KOPT-K1 (cell line): ENCODE data around the gene CCDC33.

Experiments used
- H3K27ac ChIP-seq: fragments of 200-600 bp; sonication (generic); 2 replicates; pipeline ENCODE4 v1.5.1; 2016; ENCODE audit warnings: antibody characterized with exemption, mild to moderate bottlenecking, low read depth, low read length; ENCODE audit not compliant: poor library complexity, severe bottlenecking
- H3K36me3 ChIP-seq: fragments of 200-600 bp; sonication (generic); 2 replicates; pipeline ENCODE4 v1.5.1; 2017; ENCODE audit warnings: antibody characterized with exemption, mild to moderate bottlenecking, low read length, moderate library complexity; ENCODE audit not compliant: insufficient read depth
- H3K9me3 ChIP-seq: fragments of 200-600 bp; sonication (generic); 2 replicates; pipeline ENCODE4 v1.5.1; 2017; ENCODE audit warnings: antibody characterized with exemption, low read length, mild to moderate bottlenecking; ENCODE audit not compliant: insufficient read depth, poor library complexity, severe bottlenecking

CCDC33 gene

DNA sequence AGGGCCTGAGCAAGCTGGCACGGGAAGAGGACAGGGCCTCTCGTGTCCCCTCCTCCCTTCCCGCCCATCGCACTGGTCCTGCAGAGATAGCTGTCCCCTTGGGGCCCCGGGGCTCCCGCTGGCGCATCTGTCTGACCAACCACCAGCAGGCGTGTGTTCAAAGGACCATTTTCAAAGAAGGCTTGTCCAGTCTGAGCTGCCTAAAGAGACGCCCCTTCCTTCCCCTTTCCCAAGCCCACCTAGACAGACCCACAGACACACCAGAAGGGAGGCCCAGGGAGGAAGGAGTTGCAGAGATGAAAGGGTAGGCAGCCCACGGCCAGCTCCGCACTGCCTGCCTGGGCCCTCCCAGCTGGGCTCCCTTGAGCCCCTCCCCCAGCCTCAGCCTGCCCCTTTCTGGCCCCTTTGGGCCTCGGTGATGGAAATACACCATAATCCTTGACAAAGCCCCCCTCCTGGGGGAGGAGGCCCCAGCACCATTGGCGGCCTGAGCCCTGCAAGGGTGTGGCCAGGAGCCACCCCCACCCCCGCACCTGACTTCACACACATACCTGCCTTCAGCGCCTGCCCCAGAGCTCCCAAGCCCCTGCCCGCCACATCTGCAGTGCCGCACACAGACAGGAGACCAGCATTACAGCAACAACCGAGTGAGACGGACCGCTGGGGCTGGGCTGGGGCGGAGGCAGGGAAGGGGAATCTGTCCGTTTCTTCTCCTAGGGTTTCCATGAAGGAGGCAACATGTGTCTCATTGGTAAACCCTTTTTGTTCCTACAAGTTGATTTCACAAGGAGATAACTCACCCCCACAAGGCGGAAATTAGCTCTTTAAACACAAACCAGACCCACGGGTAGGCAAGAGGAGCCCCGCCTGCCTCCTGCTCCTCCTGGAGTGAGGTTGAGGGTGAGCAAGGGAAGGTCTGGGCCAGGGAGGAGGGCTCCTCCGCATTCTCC lies 33.4 kb upstream of the CCDC33 start, which contains the start of gene STRA6:
TSS of gene STRA6 (minus strand) at position 336 of the 950 bp plus-strand sequence. CDS start 520 bp downstream, outside the sequence.
- peak within 1 kb of the TSS; percentile 93 for H3K27ac ChIP-seq
- no peaks in the 10 kb centered on the region; the same call in 1 of the 2 replicates for H3K36me3 ChIP-seq
- no peaks in the 10 kb centered on the region for H3K9me3 ChIP-seq

DNA sequence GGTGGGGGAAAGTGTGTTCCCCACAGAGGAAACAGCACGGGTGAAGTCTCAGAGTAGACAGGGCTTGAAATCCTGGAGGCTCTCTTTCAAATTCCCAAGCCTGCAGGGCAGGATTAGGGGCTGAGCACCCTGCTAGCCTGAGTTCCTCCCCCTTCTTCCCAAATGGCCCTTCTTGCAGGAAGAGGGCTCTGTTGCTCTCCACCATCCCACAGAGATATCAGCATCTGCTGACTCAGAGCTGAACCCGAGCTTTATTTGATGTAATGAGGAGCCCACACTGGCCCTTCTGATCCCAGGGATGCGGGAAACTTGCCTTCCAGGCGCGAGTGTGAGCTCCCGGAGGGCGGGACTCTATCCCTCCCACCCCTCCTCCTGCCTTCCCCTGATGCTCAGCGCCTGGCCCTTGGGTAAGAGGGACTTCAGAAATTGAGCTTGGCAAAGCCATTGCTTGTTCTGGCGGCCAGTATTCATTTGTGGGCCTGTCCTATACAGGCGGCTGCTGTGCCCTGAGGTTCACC lies 32.2 kb upstream of the CCDC33 start:
- no peaks in the 10 kb centered on the region; the same call in 1 of the 2 replicates for H3K36me3 ChIP-seq
- peak overlapping the region; percentile 93 for H3K27ac ChIP-seq
- no peaks in the 10 kb centered on the region for H3K9me3 ChIP-seq

DNA sequence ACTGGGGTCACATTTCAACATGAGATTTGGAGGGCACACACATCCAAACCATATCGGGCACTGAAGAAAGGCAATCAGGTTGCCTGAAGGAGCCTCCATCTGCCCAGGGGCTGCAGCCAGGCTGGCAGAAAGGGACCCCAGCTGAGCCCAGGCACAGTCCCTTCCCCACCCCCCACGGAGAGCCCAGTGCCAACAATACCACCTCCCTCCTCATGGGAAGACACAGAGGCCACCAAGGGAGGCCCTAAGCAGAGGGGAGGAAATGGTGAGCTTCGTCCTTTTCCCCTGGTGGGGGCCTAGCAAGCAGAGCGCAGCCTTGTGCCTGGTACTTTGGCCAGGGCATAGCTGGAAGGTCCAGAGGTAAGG lies 30.6 kb upstream of the CCDC33 start:
- Histone ChIP-seq H3K27ac (peak overlapping the region; percentile 93), H3K36me3 (no peaks in the 10 kb centered on the region), H3K9me3 (no peaks in the 10 kb centered on the region)

DNA sequence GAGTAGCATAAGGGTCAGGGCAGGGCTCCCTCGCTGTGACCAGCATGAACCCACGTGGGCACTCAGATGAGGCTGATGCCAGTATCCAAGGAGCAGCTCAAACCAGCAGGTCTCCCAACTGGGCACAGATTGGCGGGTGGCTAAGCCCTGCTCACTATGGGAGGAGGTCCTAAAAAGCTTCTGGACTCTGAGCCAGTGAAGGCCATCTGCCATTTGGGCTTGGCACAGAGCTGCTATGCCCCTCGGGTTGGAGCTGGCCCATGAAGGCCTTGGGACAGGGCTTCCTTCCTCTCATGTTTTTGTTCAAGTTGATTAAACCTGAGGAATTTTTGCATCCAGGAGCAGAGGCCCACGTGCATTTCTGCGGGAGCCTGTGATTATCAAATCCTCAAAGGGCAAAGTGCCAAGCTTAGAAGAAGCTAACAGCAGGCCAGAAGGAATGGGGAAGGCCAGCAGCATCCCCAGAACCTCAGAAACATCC lies 29.3 kb upstream of the CCDC33 start:
- no peaks in the 10 kb centered on the region for H3K36me3 ChIP-seq
- H3K27ac ChIP-seq: peak overlapping the region; percentile 93
- no peaks in the 10 kb centered on the region for H3K9me3 ChIP-seq

DNA sequence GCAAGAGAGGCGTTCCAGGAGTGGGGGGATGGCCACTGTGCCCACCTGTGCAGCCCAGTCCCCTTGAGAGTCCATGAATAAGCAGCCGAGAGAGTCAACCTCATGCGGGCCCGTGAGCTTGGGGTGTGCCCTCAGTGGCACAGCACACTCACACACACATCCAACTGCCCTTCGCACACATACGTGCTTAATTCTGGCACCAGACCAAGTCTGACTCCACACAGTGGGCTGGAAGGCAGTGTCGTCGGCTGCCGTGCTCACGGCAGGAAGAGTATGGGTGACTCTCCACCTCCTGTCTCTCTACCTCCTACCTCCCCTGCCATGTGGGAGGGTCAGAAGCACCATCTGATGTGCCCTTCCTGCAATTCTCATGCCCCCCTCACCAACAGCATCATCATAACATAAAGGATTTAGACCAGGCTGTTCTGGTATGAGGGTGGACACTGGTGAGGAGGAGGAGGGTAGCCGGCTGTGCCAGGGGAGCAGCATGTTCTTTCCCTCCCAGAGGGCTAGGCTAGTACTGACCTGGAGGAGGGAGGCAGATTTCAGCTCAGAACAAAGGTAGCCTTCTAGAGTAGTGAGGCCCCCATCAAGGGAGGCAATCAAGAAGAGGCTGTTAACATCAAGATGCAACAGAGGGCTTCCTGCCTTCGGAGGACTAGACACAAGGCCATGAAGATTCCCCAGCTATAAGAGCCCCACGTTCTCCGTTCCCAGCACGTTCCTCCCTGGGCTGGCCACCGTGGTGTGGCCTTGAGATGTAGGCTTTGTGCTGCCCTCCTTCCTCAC lies 28.3 kb upstream of the CCDC33 start:
- Histone ChIP-seq H3K9me3 (no peaks in the 10 kb centered on the region), H3K27ac (peak overlapping the region; percentile 93), H3K36me3 (no peaks in the 10 kb centered on the region)

DNA sequence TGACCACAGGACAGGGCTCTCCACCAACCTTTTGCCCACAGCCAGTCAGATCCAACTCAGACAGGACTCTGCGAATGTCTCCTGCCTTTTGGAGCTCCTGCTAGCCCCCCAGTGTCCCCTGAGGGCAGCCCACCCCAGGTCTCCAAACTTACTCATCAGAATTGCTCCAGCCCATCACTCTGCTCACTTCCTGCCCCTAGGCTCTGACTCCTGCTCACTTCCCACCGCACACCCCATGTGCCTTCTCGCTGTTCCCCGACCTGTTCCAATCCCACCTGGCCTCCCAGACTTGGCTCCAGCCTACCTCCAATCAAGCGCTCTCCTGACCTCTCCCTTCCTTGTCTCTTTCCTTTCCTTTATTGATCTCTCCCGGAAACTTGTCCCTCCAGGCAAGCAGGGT lies 27.6 kb upstream of the CCDC33 start:
- no peaks in the 10 kb centered on the region for H3K9me3 ChIP-seq

DNA sequence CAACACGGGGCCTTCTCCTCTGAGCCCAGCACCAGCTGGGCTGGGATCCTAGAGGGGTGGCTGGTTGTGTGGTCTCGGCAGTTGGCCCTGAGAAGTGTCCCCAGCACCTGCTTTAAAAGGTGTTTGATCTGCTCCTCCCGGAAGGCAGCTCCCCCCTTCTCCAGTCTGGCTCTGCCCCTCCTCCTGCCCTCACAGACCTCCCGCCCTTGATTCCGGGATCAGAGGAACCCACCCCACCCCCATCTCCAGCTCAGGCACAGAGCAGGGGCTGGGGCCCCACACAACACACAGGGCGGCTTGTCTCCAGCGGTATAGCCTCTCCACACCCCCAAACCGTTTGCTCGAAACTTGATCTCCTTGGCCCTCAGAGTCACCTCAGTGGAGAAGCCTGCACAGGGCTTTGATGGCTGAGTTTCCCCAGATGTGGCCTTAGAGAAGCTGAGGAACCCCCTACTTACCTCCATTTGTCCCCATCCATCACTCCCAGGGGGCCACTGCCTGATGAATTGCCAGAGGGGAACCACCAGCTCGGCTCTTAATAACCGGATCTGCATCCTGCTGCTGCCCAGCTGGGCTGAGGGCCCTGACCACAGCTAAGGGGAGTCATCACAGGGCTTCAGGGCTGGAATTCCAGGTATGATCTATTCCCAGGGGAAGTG lies 27.1 kb upstream of the CCDC33 start:
- peak overlapping the region; percentile 93 for H3K27ac ChIP-seq
- no peaks in the 10 kb centered on the region for H3K36me3 ChIP-seq
- no peaks in the 10 kb centered on the region for H3K9me3 ChIP-seq

More for the DNA sequence above, 27.6 kb upstream of the CCDC33 start:
- peak overlapping the region; percentile 93 for H3K27ac ChIP-seq
- H3K36me3 ChIP-seq: no peaks in the 10 kb centered on the region

DNA sequence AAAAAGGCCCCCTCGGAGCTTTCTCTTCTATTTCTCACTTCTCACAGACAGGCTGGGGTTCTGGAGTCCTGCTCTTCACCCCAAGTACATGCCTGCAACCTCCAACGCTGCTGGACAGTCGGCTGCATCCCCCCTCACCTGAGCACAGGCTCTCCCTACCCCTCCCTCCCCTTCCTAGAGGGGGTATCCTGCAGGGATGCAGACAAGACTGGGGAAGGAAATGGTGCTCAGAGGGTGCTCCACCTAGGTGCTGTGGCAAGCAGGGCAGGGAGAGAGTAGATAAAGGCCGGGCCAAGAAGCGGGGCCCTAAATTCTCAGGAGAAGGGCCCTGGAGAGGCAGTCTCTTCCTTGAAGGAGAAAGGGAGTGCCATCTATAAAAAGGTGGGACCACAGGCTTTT lies 26.6 kb upstream of the CCDC33 start:
- no peaks in the 10 kb centered on the region for H3K36me3 ChIP-seq
- no peaks in the 10 kb centered on the region for H3K9me3 ChIP-seq
- peak overlapping the region; percentile 93 for H3K27ac ChIP-seq

DNA sequence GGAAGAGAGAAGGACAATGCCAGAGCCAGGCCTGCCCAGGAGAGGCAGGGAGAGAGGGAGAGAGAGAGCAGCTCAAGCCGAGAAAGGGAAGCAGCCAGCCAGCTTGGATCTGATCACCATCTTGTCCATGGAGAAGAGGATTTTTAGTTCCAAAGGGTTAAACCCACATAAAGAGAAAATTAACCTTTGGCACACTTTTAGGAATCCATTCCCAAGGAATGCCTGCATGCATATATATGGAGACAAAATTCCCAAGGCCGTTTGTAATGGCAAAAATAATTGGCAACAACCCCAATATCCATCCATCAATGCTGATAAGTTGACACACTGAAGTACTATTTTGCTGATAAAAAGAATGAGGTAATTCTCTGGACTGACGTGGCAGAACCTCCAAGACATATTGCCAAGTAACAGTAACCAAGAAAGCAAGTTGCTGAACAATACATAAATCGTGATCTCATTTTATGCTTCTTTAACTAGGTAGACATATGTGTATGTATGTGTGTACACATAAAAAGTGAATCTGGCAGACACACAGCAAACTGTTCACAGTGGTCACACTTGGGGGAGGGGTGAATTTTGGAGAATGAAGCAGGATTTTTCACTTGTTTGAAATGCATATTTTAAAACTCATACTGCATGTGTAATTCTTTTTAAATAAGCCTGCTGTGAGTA lies 26.0 kb upstream of the CCDC33 start:
- Histone ChIP-seq H3K36me3 (no peaks in the 10 kb centered on the region), H3K27ac (peak overlapping the region; percentile 93), H3K9me3 (no peaks in the 10 kb centered on the region)

DNA sequence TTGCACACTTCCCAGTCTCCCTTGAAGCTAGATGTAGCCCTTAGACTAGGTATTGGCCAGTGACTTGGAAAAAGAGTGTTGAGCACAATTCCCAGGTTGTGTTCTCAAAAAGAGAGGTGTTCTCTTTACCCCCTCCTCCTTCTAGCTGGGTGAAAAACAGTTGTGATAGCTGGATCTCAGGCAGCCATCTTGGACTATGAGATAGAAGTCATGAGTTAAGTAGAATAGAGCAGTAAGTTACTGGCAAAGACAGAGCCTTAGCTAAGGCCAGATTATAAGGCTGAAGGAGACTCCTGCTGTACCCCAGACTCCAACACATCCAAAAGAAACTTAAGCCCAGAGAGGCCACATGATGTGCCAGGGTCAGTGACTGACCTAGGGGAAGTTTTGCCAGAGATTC lies 25.4 kb upstream of the CCDC33 start:
- Histone ChIP-seq H3K36me3 (no peaks in the 10 kb centered on the region), H3K27ac (peak overlapping the region; percentile 93), H3K9me3 (no peaks in the 10 kb centered on the region)

DNA sequence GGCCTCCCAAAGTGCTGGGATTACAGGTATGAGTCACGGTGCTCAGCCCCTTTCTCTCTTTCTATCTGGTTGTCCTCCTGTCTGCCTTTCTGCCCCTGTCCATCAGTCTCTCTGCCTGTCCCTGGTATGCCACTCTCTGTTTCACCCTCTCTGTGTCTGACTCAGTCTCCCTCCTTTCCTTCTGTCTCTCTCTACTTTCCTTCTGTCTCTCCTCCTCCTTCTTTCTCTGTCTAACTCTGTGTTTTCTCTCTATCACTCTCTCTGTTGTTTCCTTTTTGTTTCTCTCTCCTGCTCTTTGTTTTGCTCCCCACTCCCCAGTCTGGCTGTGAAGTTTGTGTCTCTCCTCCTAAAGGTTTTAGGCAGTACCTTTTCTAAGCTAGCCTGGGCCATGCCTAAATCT lies 24.5 kb upstream of the CCDC33 start:
- no peaks in the 10 kb centered on the region for H3K36me3 ChIP-seq
- no peak overlapping the region for H3K27ac ChIP-seq
- H3K9me3 ChIP-seq: no peaks in the 10 kb centered on the region

DNA sequence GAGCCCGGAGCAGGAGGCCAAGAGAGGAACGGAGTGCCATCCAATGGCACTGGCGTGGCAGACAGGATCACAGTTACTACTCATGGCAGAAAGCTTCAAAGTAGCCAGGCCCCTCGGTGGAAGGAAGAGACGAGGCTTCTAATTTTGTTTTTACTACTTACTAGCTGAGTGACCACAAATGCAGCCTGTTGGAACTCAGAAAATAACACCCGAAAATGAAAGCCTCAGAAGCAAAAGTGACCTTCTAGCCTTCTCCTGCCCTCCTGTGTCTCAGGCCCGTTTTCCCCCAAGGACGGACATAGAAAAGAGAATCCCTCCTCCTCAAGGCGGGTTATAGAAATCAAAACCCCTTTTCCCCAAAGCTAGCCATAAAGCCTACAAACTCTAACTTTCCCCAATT lies 23.6 kb upstream of the CCDC33 start:
- Histone ChIP-seq H3K27ac (no peak overlapping the region), H3K36me3 (no peaks in the 10 kb centered on the region), H3K9me3 (no peaks in the 10 kb centered on the region)

DNA sequence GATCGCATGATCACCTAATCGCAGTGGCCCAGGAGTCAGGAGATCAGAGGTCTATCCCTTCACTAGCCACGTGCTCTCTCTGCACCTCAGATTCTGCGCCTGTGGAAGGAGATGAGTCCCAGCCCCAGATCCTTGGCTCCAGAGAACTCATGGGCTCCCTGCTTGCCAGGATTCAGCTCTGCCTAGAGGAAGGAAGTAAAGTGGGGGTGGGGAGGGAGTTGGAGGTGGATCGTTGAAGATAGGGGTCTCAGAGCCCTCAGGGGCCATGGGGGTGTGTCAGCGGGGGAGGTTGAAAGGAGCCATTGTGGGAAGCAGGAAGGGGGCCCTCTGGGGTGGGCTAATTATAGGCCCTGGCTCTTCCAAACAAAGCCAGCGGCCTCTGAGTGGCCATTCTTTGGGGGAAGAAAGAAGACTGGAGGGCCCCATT lies 22.3 kb upstream of the CCDC33 start:
- Histone ChIP-seq H3K36me3 (no peaks in the 10 kb centered on the region), H3K27ac (peak overlapping the region; percentile 34), H3K9me3 (no peaks in the 10 kb centered on the region)

DNA sequence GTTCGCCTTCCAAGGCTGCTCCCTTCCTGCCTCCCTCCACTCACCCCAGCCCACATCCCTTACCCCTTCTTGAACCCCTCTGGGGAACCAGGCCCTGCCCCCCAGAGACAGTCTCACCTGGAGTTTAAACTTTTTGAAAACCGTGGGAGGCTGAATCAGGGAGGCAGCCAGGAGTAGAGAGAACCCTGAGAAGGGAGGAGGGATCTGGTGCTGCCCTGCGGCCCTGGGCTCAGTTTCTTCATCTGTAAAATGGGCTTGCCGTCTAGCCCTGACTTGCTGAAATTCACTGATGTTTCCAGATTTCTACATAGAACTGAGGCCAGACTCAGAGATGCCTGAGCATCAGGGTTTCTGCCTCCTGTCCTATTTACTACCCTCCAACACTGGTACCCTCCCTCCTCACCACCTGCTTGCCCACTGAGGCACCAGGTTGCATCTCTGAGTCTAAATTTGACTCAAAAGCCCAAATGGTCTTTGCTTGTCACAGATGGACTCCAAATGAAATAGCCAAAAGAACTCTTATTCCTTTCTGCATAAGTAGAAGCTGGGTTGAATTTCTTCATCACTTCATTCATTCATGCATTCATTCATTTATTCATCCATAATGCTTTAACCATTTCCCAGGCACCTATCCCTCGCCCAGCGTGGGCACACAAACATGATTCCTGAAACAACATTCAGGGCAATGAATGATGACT lies 21.7 kb upstream of the CCDC33 start:
- no peaks in the 10 kb centered on the region for H3K36me3 ChIP-seq
- no peaks in the 10 kb centered on the region for H3K9me3 ChIP-seq
- H3K27ac ChIP-seq: peak overlapping the region; percentile 34
